ENCODE results near the gene KCTD13. TPM values are rescaled to one million over a fixed set of nuclear protein-coding genes. Genes with fewer than 3 reads are reported as not detected.
A peak's percentile ranks its signal among the peaks of the same experiment; 100 is the strongest.

KCTD13 gene
- total RNA-seq, 6 donors from 2014 or later, result 15.5 to 71.2 (median 24.4) TPM

- WGBS, 2 donors, result 4 to 7% methylated on average over 39 to 58 of the region's 75 CpGs
- peaks cover 31 to 49% (median 38%) of the 10 kb centered on the region in 4 donors for H3K4me1 ChIP-seq
- TF ChIP-seq POLR2AphosphoS5 (IDR thresholded peaks at IDR 0.05) (peak; percentile 91), EP300 (IDR thresholded peaks at IDR 0.05) (no peak), CTCF (IDR thresholded peaks at IDR 0.05) (no peak), POLR2A (IDR thresholded peaks at IDR 0.05) (peak in 3 of 4 donors; percentile 51 to 93 (median 66))
- H3K4me3 ChIP-seq, result peak within 1 kb of the TSS; percentile 68 to 98 (median 97)
- peak; percentile 99 for DNase-seq
- H3K27ac ChIP-seq, result peak within 1 kb of the TSS; percentile 93 to 98 (median 96)
- H3K36me3 ChIP-seq, result peaks cover 9 to 39% (median 24%) of the 10 kb centered on the region in 4 donors
- peak; percentile 98 to 100 for ATAC-seq (ENCODE audit: low FRiP score in 2 of 2)
- no peaks in the 10 kb centered on the region for H3K9me3 ChIP-seq
- H3K27me3 ChIP-seq, result no peaks in the 10 kb centered on the region
Measured at GRCh38 chr16:29973384-29974246, 47.6 kb upstream of the KCTD13 start, which contains the start of gene TAOK2. Gene TAOK2 (plus strand): TSS chr16:29973868. CDS start chr16:29977773, 3,905 bp downstream.

DNA sequence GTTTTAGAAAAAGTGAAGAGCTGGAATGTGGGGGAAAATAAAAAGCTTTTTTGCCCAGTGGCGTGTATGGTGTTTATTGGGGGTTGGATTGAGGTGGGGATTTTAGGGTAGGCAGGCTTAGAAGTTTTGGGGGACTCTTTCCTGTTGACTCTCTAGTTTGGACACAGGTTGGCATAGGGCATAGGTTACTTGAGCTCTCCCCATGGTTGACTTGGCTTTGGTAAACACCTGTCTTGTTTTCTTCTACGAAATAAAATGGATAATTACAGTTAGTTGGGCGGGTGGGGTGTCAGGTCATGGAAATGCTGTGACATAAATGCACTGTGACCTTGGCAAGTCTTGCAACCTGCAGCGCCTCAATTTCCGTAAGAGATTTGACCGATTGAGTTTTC, 47.0 kb upstream of the KCTD13 start:
- 57 to 69% methylated on average over 6 of the region's 6 CpGs for WGBS, 2 donors
- ATAC-seq (ENCODE audit: low FRiP score in 2 of 2) (no peak), DNase-seq (no peak)
- Histone ChIP-seq H3K36me3 (peaks cover 10 to 39% (median 25%) of the 10 kb centered on the region in 4 donors), H3K4me1 (peaks cover 28 to 44% (median 35%) of the 10 kb centered on the region in 4 donors), H3K9me3 (no peaks in the 10 kb centered on the region), H3K27ac (peak overlapping the region in 3 of 4 donors; percentile 93 to 97 (median 94)), H3K27me3 (no peaks in the 10 kb centered on the region), H3K4me3 (peak overlapping the region in 3 of 4 donors; percentile 68 to 98 (median 96))
- TF ChIP-seq POLR2A (IDR thresholded peaks at IDR 0.05), result no peak
- no peak for TF ChIP-seq EP300 (IDR thresholded peaks at IDR 0.05)
- TF ChIP-seq POLR2AphosphoS5 (IDR thresholded peaks at IDR 0.05), result no peak
- no peak for TF ChIP-seq CTCF (IDR thresholded peaks at IDR 0.05)

GRCh38 chr16:29972500-29972899, 46.5 kb upstream of the KCTD13 start:
- WGBS, 2 donors, result 67 to 89% methylated on average over 1 of the region's 1 CpG
- DNase-seq (no peak), ATAC-seq (ENCODE audit: low FRiP score in 2 of 2) (no peak)
- H3K27me3 ChIP-seq, result no peaks in the 10 kb centered on the region
- H3K9me3 ChIP-seq, result no peaks in the 10 kb centered on the region
- no peak overlapping the region for H3K4me3 ChIP-seq
- peaks cover 25 to 39% (median 30%) of the 10 kb centered on the region in 4 donors for H3K4me1 ChIP-seq
- TF ChIP-seq POLR2A (IDR thresholded peaks at IDR 0.05) (no peak), CTCF (IDR thresholded peaks at IDR 0.05) (no peak), EP300 (IDR thresholded peaks at IDR 0.05) (no peak), POLR2AphosphoS5 (IDR thresholded peaks at IDR 0.05) (no peak)
- H3K36me3 ChIP-seq, result peaks cover 10 to 41% (median 26%) of the 10 kb centered on the region in 4 donors
- H3K27ac ChIP-seq, result peak overlapping the region in 1 of 4 donors; percentile 97

DNA sequence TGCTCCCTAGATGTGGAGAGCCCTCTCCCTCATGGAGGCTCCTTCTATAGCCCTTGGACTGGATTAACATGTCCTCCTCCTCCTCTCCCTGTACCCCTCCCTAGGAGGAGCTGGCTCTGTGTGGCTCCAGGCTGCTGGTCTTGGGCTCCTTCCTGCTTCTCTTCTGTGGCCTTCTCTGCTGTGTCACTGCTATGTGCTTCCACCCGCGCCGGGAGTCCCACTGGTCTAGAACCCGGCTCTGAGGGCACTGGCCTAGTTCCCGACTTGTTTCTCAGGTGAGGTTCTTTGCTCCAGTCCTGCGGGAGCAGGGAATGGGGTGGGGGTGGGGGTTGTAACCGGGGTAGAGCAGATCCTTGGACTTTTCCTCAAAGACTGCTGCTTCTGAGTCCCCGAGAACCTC, 45.3 kb upstream of the KCTD13 start:
- Histone ChIP-seq H3K36me3 (peaks cover 10 to 53% (median 25%) of the 10 kb centered on the region in 4 donors), H3K27ac (no peak overlapping the region), H3K4me3 (no peak overlapping the region), H3K27me3 (no peaks in the 10 kb centered on the region), H3K9me3 (no peaks in the 10 kb centered on the region), H3K4me1 (peaks cover 19 to 27% (median 25%) of the 10 kb centered on the region in 4 donors)
- DNase-seq (no peak), ATAC-seq (ENCODE audit: low FRiP score in 2 of 2) (no peak)
- 84 to 86% methylated on average over 8 of the region's 8 CpGs for WGBS, 2 donors
- TF ChIP-seq CTCF (IDR thresholded peaks at IDR 0.05), result no peak
- TF ChIP-seq POLR2AphosphoS5 (IDR thresholded peaks at IDR 0.05), result no peak
- TF ChIP-seq POLR2A (IDR thresholded peaks at IDR 0.05), result no peak
- no peak for TF ChIP-seq EP300 (IDR thresholded peaks at IDR 0.05)
